GM12865 (cell line): Measurements from ENCODE around the gene TRAF2.
A peak's percentile ranks its signal among the peaks of the same experiment; 100 is the strongest.

Experiments
- DNase-seq: peaks from one replicate; pipeline ENCODE4 v3.0.0; 2010; ENCODE audit warnings: low read depth
- H3K4me3 ChIP-seq: 2 replicates; pipeline ENCODE4 v1.5.1; 2011; ENCODE audit warnings: mild to moderate bottlenecking, low read depth, low read length, control low read depth
- TF ChIP-seq, protein P1 (sequence below): IDR thresholded peaks from 2 replicates; pipeline ENCODE4 v1.5.1; 2011; ENCODE audit warnings: low read length, control low read depth, low read depth, inconsistent platforms; ENCODE audit not compliant: insufficient read depth; ENCODE audit errors: missing control alignments

The TRAF2 gene

DNA sequence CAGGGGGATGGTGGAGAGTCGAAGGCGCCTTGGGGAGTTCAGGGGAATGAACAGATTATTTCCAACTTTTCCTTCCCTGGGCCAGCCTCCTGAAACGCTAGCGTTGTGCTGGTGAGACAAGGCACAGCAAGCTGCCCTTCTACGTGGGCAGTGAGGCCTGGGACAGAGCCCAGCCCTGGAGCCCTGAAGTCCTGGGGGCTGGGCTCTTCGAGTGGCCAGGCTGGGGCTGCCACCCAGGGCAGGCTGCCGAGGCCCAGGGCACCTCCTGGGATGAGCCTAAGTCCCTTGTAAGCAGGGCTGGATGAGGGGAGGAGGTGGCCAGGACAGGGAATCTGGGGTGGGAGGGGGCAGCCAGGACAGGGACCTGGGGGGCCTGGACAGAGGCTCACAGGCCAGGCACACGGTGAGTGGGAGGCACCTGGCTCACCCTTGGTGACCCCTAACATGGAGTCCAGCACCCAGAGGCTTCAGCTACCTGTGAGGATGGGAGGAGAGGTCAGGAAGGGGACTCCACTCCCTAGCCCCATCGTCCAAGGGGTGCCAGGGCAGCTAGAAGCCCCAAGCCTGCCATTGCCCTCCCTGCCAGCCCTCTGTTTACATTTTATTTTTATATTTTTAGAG, 64.5 kb downstream of the TRAF2 start:
- H3K4me3 ChIP-seq, result peak overlapping the region; percentile 81; the same call in 1 of the 2 replicates
- TF ChIP-seq, protein P1, sequence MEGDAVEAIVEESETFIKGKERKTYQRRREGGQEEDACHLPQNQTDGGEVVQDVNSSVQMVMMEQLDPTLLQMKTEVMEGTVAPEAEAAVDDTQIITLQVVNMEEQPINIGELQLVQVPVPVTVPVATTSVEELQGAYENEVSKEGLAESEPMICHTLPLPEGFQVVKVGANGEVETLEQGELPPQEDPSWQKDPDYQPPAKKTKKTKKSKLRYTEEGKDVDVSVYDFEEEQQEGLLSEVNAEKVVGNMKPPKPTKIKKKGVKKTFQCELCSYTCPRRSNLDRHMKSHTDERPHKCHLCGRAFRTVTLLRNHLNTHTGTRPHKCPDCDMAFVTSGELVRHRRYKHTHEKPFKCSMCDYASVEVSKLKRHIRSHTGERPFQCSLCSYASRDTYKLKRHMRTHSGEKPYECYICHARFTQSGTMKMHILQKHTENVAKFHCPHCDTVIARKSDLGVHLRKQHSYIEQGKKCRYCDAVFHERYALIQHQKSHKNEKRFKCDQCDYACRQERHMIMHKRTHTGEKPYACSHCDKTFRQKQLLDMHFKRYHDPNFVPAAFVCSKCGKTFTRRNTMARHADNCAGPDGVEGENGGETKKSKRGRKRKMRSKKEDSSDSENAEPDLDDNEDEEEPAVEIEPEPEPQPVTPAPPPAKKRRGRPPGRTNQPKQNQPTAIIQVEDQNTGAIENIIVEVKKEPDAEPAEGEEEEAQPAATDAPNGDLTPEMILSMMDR, result no peak
- DNase-seq, result no peak

DNA sequence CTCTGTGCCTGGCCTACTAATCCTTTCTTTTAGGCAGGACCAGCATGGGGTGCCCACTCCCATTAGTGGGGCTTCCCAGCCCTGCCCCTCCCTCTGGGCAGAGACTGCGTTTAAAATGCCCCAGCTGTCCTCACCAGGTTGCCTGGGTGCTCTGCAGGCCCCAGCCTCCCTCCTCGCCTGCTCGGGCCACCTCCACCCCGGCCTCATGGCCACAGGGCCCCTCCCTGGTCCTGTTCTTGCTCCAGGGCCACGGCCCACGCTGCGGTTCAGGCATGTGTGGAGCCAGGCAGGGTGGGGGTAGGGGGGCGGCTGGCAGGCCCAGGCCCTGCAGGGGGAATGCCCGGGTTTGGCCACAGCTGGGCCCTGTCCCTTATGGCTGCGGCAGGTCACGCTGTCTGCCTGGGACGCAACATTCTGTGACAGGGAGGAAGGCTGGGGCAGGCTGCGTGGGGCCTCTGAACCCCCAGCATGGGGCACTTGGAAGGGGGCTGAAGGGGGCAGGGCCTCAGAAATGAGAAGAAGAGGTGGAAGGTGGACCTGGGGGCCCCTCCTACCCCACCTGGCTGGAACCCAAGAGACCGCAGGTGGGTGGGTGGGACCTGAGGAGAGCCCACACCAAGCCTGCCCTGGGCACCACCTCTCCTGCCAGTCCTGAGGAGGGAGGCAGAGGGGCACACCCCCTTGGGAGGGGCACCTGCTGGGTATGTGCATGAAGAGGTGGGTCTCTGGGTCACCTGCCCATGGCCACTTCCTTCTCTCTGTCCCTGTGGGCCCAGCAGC, 65.4 kb downstream of the TRAF2 start, which contains the start of gene LCN12:
LCN12 (plus strand) TSS at position 733 of the 780 bp plus-strand sequence. CDS start 55 bp downstream, outside the sequence.
- no peak within 1 kb of the TSS for H3K4me3 ChIP-seq
- TF ChIP-seq, protein P1, result no peak
- no peak for DNase-seq

DNA sequence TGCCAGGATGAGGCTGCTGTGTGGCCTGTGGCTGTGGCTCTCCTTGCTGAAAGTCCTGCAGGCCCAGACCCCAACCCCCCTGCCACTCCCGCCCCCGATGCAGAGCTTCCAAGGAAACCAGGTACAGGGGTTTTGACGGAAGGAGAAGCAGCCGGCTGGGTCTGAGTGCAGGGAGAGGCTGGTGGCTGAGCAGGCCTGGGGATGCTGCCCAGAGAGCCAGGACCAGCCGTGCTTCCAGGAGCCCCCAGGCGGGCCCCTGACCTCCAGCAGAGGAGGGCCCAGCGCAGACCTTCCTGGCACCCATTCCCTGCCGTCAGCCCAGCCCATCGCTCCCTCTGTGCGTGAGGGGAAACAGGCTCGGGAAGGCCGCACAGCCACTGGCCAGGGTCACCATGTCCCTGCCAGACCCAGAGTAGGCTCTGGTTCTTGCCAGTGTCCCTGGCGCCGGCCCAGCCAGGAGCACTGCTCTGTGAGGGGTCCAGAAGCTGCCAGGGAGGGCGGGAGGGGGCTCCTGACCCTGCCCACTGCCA, 66.1 kb downstream of the TRAF2 start:
- TF ChIP-seq, protein P1, result no peak
- DNase-seq, result no peak

DNA sequence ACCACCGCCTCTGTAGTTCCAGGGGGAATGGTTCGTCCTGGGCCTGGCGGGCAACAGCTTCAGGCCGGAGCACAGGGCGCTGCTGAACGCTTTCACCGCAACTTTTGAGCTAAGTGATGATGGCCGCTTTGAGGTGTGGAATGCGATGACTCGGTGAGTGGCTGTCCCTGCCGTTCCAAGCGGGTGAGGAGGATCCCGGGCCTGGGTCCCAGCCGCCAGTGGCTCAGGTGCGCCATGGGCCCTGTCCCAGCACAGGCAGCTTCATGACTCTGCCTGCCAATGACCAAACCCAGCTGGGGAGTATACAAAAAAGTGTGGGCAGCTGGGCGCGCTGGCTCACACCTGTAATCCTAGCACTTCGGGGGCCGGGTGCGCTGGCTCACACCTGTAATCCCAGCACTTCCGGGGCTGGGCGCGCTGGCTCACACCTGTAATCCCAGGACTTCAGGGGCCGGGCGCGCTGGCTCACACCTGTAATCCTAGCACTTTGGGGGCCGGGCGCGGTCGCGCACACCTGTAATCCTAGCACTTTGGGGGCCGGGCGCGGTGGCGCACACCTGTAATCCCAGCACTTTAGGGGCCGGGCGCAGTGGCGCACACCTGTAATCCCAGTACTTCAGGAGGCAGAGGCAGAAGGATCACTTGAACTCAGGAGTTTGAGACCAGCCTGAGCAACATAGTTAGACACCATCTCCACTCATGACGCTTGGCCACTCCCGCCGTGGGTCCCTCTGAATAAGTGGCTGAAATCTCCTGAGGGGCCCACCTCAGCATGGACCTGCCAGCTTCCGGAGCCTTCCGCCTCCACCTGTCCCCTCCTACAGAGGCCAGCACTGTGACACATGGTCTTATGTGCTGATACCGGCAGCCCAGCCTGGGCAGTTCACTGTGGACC, 66.8 kb downstream of the TRAF2 start:
- DNase-seq, result no peak
- H3K4me3 ChIP-seq, result no peak overlapping the region
- TF ChIP-seq, protein P1, result no peak

More for the DNA sequence above, 66.1 kb downstream of the TRAF2 start:
- H3K4me3 ChIP-seq, result no peak overlapping the region

DNA sequence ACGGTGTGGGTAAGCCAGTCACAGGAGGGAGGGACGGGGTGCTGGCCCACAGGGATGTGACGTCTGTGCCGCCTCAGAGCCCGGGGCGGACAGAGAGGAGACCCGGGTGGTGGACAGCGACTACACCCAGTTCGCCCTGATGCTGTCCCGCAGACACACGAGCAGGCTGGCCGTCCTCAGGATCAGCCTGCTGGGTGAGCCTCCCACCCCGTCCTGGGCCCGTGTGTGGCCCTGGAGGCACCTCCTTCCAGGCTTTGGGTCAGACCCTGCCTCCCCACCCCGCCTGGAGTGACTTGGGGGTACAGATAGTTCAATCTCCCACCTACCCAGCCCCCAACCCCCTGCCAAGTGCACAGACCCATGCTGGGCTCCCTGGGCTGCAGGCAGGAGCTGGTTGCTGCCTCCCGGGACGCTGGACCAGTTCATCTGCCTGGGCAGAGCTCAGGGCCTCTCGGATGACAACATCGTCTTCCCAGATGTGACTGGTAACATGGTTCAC, 67.5 kb downstream of the TRAF2 start:
- no peak for DNase-seq
- TF ChIP-seq, protein P1, result no peak
- H3K4me3 ChIP-seq, result no peak overlapping the region

DNA sequence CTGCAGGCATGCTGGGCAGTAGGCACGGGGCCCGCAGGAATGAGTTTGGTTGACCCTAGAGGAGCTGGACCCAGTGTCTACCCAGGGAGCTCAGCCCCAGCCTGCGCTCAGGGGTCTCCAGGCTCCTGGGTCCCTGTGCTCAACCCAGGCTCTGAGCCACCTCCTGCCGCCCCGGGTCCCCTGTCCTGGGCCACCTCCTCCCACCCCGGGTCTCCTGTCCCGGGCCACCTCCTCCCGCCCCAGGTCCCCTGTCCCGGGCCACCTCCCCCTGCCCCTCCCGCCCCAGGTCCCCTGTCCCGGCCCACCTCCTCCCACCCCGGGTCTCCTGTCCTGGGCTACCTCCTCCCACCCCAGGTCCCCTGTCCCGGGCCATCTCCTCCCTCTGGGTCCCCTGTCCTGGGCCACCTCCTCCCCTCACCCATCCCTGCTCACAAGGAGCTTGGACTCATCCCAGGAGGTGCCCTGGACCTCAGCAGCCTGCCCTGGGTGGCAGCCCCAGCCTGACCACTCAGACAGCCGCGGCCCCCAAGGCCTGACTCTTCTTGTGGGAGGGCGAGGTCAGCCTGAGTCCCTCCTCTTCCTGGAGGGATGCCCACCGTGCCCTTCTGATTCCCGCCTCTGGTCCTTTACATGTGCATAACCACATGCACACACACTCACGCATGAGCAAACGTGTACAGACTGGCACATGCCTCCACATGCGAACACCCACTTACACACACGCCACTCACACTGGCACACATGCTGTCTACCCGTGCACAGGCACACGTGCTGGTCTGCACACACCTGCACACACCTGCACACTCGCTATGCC, 68.2 kb downstream of the TRAF2 start:
- no peak for DNase-seq
- no peak overlapping the region for H3K4me3 ChIP-seq
- TF ChIP-seq, protein P1, result no peak
